IPS DF 4.7 (cell line): Measurements from ENCODE around the gene SRCIN1.
"Not testable (repeated sequence)": the region's sequence is repeated elsewhere in the genome, so short reads cannot be mapped to it uniquely, and the experiment has no call there.

Experiments used
- DNase-seq: peaks from one replicate; pipeline ENCODE4 v3.0.0-alpha.2; 2013; ENCODE audit warnings: low spot score; ENCODE audit errors: extremely low read depth

The SRCIN1 gene, protein sequence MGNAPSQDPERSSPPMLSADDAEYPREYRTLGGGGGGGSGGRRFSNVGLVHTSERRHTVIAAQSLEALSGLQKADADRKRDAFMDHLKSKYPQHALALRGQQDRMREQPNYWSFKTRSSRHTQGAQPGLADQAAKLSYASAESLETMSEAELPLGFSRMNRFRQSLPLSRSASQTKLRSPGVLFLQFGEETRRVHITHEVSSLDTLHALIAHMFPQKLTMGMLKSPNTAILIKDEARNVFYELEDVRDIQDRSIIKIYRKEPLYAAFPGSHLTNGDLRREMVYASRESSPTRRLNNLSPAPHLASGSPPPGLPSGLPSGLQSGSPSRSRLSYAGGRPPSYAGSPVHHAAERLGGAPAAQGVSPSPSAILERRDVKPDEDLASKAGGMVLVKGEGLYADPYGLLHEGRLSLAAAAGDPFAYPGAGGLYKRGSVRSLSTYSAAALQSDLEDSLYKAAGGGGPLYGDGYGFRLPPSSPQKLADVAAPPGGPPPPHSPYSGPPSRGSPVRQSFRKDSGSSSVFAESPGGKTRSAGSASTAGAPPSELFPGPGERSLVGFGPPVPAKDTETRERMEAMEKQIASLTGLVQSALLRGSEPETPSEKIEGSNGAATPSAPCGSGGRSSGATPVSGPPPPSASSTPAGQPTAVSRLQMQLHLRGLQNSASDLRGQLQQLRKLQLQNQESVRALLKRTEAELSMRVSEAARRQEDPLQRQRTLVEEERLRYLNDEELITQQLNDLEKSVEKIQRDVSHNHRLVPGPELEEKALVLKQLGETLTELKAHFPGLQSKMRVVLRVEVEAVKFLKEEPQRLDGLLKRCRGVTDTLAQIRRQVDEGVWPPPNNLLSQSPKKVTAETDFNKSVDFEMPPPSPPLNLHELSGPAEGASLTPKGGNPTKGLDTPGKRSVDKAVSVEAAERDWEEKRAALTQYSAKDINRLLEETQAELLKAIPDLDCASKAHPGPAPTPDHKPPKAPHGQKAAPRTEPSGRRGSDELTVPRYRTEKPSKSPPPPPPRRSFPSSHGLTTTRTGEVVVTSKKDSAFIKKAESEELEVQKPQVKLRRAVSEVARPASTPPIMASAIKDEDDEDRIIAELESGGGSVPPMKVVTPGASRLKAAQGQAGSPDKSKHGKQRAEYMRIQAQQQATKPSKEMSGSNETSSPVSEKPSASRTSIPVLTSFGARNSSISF

DNA sequence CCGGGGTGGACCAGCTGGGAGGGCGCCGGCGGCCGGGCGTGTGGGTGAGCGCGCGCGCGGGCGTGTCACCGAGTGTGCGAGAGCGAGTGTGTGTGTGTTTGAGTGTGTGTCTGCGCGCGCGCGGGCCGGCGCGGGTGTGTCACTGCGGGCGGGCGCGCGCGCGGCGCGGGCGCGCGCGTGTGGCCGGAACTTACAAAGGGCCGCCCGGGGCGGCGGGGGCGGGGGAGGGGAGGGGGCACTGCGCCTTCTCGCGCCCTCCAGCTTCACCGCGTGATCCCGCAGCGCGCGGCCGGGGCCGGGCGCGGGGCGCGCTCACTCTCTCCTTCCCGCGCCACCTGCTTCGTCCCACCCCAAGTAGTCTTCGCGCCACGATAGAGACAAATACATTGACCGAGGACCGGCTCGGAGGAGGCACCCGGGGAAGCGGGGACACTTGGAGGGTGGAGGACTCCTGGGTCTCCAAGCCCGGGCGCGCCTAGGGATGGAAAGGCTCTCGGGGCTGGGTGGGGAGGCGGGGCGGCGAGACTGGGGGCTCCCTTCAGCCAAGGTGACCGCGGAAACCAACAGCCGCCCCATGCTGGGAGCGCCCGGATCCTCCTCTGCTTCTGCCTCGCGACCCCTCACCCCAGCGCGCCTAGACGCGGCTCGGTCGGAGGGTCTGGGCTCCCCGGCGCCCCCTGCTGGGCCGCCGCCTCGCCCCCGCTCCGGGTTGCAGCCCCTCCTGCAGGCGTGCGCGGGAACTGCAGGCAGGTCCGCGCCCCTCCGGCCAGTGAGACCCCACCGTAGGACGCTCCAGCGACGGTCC is at the start of gene SRCIN1:
TSS of gene SRCIN1 (minus strand) at position 112 of the 805 bp plus-strand sequence. CDS start 247 bp downstream, outside the sequence.
- DNase-seq, result no peak

- DNase-seq, result no peak
Observed at GRCh38 chr17:38654411-38655398, 49.0 kb upstream of the SRCIN1 start.

DNA sequence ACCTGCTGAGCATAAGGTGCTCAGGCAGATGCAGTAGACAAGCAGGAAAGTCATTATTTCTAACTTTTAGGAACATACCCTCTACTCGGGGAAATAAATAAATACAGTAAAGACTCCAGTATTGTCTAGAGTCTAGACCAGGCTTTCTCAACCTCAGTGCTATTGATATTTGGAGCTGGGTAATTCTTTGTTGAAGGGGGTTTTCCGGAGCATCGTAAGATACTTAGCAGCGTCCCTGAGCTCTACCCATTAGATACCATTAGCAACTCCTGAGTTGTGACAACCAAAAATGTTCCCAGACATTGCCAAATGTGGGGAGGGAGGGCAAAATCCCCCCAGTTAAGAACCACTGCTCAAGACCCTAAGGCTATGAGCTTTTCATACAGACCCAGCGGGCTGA is 47.9 kb upstream of the SRCIN1 start:
- no peak for DNase-seq

- DNase-seq, result no peak
Observed at GRCh38 chr17:38653230-38653629, 47.5 kb upstream of the SRCIN1 start.

- not testable (repeated sequence) for DNase-seq
Observed at GRCh38 chr17:38650653-38651173, 45.0 kb upstream of the SRCIN1 start.

- DNase-seq, result no peak
Observed at GRCh38 chr17:38637951-38638350, 32.2 kb upstream of the SRCIN1 start.

GRCh38 chr17:38636054-38636453 is 30.3 kb upstream of the SRCIN1 start:
- no peak for DNase-seq

DNA sequence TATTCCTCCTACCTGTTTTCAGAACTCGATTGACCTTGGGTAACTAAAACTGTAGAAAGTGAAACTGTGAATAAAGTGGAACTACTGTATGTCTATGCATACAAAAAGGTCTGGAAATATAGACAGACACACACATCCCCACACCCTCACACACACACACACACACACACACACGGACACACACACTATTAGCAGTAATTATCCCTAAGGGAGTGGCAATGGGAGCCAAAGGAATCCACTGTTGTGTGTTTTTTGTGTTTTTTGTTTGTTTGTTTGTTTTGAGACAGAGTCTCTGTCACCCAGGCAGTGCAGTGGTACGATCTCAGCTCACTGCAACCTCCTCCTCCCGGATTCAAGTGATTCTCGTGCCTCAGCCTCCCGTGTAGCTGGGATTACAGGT is 26.6 kb upstream of the SRCIN1 start:
- no peak for DNase-seq

DNA sequence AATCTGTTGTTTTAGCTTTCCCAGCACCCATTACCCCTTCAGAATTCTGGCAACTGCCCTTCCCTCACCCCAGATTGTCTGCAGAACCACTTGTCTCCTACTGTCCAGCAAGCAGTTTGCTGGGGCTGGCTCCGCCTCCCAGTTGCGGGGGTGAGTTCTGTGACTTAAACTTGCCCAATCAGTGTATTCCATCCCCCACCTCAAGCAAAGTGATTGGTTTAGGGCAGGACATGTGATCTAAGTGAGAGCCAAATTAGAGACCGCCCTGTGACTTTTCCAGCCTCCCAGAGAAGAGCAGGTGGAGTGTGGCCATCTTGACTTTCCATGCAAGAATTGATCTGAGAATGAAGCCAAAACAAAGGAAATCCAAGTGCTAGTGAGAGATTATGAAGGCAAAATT is 22.7 kb upstream of the SRCIN1 start:
- no peak for DNase-seq

GRCh38 chr17:38627957-38628356 is 22.2 kb upstream of the SRCIN1 start:
- DNase-seq, result no peak

- DNase-seq, result not testable (repeated sequence)
Observed at GRCh38 chr17:38626606-38627226, 21.0 kb upstream of the SRCIN1 start.

DNA sequence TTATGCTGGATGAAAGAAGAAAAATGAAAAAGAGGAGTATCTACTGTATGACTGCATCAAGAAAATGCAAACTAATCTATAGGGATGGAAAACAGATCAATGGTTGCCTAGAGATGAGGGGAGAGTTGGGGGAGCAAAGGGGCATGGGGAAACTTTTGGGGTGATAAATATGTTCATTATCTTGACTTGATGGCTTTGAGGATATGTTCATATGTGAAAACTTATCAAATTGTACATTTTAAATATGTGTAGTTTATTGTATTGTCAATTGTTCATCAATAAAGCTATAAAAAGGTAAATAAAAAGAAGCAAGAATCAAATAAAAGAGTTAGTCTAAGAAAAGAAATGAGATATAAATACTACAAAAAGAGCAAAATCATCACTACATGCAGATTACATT is 19.7 kb upstream of the SRCIN1 start:
- DNase-seq, result no peak

DNA sequence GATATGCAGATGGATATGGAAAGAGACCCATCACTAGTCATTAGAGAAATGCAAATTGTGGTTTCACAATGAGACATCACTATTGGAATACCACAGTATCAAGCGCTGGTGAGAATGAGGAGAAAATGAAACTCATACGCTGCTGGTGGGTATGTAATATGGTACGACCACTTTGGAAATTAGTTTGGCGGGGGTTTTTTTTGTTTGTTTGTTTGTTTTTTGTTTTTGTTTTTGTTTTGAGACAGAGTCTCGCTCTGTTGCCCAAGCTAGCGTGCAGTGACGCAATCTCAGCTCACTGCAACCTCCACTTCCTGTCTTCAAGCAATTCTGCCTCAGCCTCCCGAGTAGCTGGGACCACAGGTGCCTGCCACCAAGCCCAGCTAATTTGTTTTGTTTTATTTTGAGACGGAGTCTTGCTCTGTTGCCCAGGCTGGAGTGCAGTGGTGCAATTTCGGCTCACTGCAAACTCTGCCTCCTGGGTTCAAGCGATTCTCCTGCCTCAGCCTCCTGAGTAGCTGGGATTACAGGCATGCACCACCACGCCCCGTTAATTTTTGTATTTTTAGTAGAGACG is 19.1 kb upstream of the SRCIN1 start:
- DNase-seq, result not testable (repeated sequence)

DNA sequence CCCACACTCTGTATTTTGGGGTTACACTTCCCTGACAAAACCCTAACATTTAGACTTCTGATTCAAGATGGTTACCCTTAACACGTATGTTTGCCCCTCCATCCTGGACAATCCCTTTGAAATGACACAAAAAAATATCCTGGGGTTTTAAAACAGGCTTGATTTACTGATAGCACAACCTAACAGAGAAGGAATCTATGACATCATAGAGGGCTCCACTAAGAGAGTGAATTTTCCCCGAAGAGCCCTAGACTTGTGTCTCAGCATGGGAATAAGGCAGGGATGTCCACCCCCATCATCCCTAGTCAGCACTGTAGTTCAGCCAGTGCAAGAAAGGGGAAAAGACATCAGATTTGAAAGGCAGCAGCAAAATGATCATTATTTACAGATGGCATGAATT is 15.8 kb upstream of the SRCIN1 start:
- no peak for DNase-seq

GRCh38 chr17:38620551-38621277 is 15.0 kb upstream of the SRCIN1 start:
- no peak for DNase-seq

GRCh38 chr17:38619937-38620550 is 14.3 kb upstream of the SRCIN1 start:
- DNase-seq, result no peak

- no peak for DNase-seq
Observed at GRCh38 chr17:38619451-38619795, 13.7 kb upstream of the SRCIN1 start.
